D341Med (cell line): ENCODE measurements around the gene PITPNM1.
"Not testable (repeated sequence)": the region's sequence is repeated elsewhere in the genome, so short reads cannot be mapped to it uniquely, and the experiment has no call there.

Experiments used
- DNase-seq: peaks from one replicate; pipeline ENCODE4 v3.0.0; 2012; ENCODE audit warnings: low spot score

Gene PITPNM1

DNA sequence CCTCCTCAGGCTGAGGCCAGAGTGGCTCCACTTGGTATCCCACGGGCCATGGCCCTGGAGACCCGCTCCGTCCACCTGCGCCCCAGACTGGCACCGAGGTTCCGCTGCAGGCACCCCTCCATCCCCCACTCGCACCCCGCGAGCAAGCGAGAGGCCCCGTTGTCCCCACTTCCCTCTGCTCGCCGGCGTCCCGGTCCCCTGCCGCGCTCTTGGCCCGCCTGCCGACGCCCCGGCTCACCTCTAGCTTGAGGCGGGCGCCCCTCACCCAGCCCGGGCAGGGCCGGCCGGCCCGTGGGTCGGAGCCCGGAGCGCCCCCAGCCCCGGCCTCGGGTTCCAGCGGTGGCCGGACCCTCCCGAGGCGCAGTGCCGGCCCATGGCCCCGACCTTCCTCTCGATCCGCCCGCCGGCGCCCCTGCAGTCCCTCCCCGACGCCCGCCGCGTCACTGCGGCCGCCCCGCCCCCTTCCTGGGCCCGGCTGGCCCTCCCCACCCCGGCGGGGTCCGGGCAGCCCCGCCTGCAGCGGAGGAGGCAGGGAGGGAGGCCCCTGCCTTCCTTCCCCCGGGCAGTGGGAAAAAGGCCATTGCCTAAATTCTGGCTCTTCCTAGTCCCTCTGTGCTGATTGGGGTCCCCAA, at the start of gene PITPNM1:
Gene PITPNM1, minus strand, starts transcription at position 414 of the 632 bp plus-strand sequence. CDS start 1,183 bp downstream, outside the sequence.
- DNase-seq: no peak

GRCh38 chr11:67551697-67552096, 46.5 kb upstream of the PITPNM1 start:
- not testable (repeated sequence) for DNase-seq

GRCh38 chr11:67551127-67551526, 46.0 kb upstream of the PITPNM1 start:
- no peak for DNase-seq

DNA sequence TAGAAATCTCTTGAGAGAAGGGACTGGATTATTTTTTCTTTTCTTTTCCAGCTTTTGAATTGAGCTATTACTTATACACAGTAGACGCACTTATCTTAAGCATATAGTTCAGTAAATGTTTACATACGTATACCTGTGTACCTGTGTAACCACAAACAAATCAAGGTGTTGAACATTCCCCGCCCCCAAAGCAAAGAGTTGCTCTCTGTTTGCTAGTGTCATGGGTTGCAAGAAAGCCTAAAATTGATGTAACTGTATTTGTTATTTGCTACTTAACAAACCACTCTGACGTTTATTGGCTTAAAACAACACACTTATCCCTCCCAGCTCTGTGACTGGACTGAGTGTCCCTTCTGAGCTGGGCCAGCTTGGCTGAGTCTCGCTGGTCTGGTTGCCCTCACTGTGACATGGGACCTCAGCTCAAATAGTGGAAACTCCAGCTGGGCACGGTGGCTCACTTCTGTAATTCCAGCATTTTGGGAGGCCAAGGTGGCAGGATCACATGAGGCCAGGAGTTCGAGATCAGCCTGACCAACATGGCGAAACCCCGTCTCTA, 43.5 kb upstream of the PITPNM1 start:
- DNase-seq: no peak

GRCh38 chr11:67548112-67548511, 42.9 kb upstream of the PITPNM1 start:
- DNase-seq: not testable (repeated sequence)

DNA sequence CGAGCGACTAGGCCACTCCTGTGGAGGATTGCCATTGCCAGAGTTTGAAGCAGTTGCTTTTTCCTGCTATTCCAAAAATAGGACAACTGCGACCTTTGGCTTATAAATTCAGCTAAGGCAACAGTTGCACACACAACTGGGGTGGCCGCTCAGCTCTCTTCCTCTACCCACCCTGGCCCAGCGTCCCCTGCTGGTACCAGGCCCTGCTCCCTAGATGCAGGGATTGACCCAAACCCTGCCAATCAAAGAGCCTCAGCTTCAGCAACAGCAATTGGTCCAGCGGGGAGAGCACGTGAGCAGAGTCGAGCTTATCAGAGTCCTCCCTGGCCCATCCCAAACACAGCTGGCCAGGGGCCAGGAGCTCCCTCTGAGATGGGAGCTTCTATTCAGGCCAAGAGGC, 40.1 kb upstream of the PITPNM1 start:
- peak; percentile 24 for DNase-seq

GRCh38 chr11:67544616-67545242, 39.6 kb upstream of the PITPNM1 start:
- no peak for DNase-seq

DNA sequence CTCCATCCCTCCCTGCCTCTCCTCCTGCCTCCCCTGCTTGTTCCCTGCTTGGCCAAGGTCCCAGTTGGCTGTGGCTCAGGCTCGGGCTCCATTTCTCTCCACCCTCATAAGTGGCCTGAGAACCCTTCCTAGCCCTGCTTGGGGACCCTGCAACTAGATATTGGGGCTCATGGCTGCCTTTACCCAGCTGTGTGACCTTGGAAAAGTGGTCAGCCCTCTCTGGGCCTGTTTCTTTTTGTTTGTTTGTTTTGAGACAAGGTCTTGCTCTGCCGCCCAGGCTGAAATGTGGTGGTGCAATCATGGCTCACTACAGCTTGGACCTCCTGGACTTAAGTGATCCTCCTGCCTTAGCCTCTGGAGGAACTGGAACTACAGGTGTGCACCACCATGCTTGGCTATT, 38.4 kb upstream of the PITPNM1 start:
- DNase-seq: no peak

DNA sequence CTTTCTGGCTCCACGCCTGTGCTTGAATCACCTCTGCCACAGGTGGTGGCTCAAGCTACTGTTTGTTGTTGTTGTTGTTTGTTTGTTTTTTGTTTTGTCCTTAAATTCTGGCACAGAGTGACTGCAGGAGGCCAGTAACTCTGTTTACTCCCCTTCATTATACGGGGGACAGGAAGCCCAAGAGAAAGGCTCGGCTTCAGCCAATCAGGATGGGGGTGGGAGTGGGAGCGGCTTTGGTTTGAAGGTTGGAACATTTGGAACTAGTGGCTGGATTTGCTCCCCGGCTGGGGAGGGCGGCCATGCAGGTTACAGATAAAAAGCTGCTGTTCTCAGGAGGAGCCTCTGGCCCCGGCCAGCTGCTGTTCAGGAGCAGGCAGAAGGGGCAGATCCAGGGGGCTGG, 37.8 kb upstream of the PITPNM1 start:
- no peak for DNase-seq

- DNase-seq: peak; percentile 20
These were observed 37.0 kb upstream of the PITPNM1 start for GRCh38 chr11:67542169-67542568.

GRCh38 chr11:67541198-67541597, 36.0 kb upstream of the PITPNM1 start:
- peak; percentile 21 for DNase-seq

GRCh38 chr11:67539550-67539949, 34.4 kb upstream of the PITPNM1 start:
- DNase-seq: no peak

DNA sequence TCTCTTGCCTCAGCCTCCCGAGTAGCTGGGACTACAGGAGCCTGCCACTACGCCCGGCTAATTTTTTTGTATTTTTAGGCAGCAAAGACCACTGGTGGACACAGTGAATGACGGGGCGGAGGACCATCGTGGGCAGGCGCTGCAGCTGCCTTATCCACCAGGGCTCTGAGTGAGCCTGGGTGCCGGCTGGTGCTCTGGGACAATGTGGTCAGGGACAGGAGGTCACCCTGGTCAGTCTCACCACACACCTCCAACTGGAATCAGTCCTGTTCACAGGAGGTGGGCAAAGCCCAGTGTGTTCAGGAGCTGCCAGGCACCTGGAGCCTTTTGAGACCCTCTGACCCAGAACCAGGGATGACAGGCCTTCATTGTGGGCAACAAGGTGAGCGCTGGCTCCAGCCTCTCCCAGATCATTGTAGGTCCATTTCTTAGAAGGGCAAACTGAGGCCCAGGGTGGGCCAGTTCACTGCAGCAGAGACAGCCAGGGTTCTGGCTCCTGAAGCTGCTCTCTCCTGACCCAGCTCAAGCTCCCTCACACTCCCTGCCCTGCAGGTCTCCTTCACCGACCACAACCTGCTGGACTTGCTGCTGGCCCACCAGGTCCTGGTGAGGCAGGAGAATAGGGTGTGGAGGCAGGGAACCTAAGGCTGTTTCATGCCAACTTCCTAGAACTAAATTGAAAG, 33.8 kb upstream of the PITPNM1 start:
- no peak for DNase-seq

- DNase-seq: no peak
These were observed 33.1 kb upstream of the PITPNM1 start for GRCh38 chr11:67538306-67538705.

- DNase-seq: no peak
These were observed 30.4 kb upstream of the PITPNM1 start for GRCh38 chr11:67535561-67535960.

DNA sequence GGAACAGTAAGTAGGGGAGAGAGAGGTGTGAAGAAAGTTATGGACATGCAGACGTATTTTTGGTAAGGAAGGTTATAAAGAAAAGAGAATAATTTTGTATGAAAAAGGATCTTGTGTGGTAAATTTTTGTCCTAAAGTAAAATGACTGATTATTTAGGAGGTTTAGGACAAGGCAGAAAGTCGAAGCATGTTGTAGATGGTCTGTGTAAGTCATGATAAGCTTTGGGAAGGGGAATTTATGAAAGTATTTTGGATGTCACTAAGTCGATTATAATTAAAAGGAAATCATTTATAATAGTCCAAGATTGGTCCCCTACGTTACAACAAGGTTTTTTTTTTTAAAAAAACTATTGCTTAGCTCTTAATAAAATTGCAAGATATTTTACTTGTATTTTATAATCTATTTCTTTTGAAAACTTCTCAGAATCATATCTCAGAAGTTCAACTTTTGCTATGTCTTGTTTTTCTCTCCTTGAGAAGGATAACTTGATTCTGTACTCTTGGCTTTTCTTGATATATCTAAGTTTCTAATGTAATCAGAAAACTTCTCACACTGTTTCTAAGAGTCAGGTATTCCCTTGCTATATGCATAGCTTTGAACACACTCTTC, 29.0 kb upstream of the PITPNM1 start:
- DNase-seq: no peak

- no peak for DNase-seq
These were observed 27.7 kb upstream of the PITPNM1 start for GRCh38 chr11:67532889-67533288.

DNA sequence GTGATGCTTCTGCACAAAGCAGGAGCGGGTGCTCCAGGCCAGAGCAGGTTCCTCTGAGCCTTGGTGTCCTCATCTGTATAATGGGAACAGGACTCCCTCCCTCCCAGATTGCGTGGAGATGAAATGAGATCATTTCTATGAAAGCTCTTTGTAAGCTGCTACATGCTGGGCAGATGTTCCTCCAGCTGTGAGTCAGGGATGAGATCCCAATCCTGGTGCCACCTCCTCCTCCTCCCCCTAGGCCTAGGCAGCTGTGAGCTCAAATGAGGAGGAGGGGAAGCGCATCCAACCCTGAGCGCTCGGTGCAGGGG, 25.1 kb upstream of the PITPNM1 start:
- no peak for DNase-seq

DNA sequence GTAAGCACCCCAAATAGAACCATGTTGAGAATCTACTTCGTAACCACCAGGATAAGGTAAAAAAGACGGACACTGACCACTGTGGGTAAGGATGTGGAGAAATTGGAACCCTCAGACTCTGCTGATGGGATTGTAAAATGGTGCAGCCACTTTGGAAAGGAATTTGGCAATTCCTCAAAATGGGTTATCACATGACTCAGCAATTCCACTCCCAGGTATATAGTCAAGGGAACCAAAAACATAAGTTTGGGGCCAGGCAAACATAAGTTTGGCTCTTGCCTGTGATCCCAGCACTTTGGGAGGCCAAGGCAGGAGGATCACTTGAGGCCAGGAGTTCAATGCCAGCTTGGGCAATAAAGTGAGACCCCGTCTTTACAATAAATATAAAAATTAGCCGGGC, 23.2 kb upstream of the PITPNM1 start:
- no peak for DNase-seq

- DNase-seq: no peak
These were observed 20.3 kb upstream of the PITPNM1 start for GRCh38 chr11:67525275-67525976.

GRCh38 chr11:67524480-67524808, 19.3 kb upstream of the PITPNM1 start:
- DNase-seq: peak; percentile 18
